HepG2 (cell line): ENCODE measurements around the gene STMN3. TPM values are rescaled to one million over a fixed set of nuclear protein-coding genes. Genes with fewer than 3 reads are reported as not detected.

Experiments
- ATAC-seq: fragments of 200-7000 bp; cut with Tn5 transposase; 3 replicates; pipeline ENCODE4 v1.9.1; 2020; ENCODE audit warnings: mild to moderate bottlenecking, moderate library complexity
- BruUV-seq: library from RNA; stranded (reverse); fragments of 400-500 nt; replicated peaks from 2 replicates; lab custom pipeline; 2021; lab: Mats Ljungman, UMichigan
- CTCF ChIA-PET: fragments of 300-600 bp; formaldehyde crosslinking; extraction: SDS; loops from one replicate; lab custom pipeline; 2021; ENCODE audit warnings: low total read pairs, inconsistent platforms, low intra/inter-chr PET ratio; lab: Yijun Ruan, JAX
- POLR2A ChIA-PET: fragments of 350-600 bp; sonication (Branson Sonifier 250); formaldehyde crosslinking; loops from one replicate; lab custom pipeline; 2020; ENCODE audit warnings: antibody characterized with exemption, inconsistent platforms; lab: Yijun Ruan, JAX
- DNase-seq: peaks from one replicate; pipeline ENCODE4 v3.0.0-alpha.2; 2015; ENCODE audit warnings: low spot score
- FAIRE-seq: peaks from 3 replicates; lab custom pipeline; 2011; peaks lifted over from hg19 to GRCh38; lab: Jason Lieb, UNC
- H2AFZ ChIP-seq: one replicate; pipeline ENCODE4 v1.6.1; 2011; ENCODE audit warnings: low read length, inconsistent platforms
- H3K27ac ChIP-seq: fragments of 300-600 bp; 3 replicates; pipeline ENCODE4 v1.8.0; 2011; ENCODE audit warnings: mixed run types, mild to moderate bottlenecking, mixed read lengths, low read length, inconsistent platforms; ENCODE audit not compliant: insufficient read depth; ENCODE audit errors: extremely low read length
- H3K27me3 ChIP-seq, 2 experiments: fragments of 200-600 bp in 1 of 2; 2 replicates in 1 of 2; 3 replicates in 1 of 2; pipeline versions ENCODE4 v1.6.0 to v1.8.0; 2011; ENCODE audit warnings: low read length in 2 of 2, mild to moderate bottlenecking in 2 of 2, moderate library complexity in 2 of 2, inconsistent platforms in 1 of 2; ENCODE audit not compliant: insufficient read depth in 2 of 2, control insufficient read depth in 1 of 2
- H3K36me3 ChIP-seq, 2 experiments: fragments of 200-600 bp in 1 of 2; replicated peaks in 1 of 2; 2 replicates in 1 of 2; 3 replicates in 1 of 2; pipeline versions ENCODE4 v1.5.1 to v1.8.0; 2011; ENCODE audit warnings: low read length in 2 of 2, inconsistent platforms in 1 of 2; ENCODE audit not compliant: insufficient read depth in 2 of 2, control insufficient read depth in 1 of 2
- H3K4me1 ChIP-seq: 2 replicates; pipeline ENCODE4 v1.5.1; 2012; ENCODE audit warnings: low read length, inconsistent platforms; ENCODE audit not compliant: insufficient read depth
- H3K4me2 ChIP-seq: 2 replicates; pipeline ENCODE4 v1.6.0; 2011; ENCODE audit warnings: low read depth, low read length, inconsistent platforms
- H3K4me3 ChIP-seq, 3 experiments: fragments of 200-600 bp in 1 of 3; sonication (generic), shearing (Covaris generic) in 1 of 3; replicated peaks in 1 of 3; 2 replicates each; pipeline ENCODE4 v1.5.1; 2011 to 2016; ENCODE audit warnings: low read length in 3 of 3, inconsistent platforms in 2 of 3, low read depth in 2 of 3, mild to moderate bottlenecking in 2 of 3, control low read depth in 1 of 3, mixed read lengths in 1 of 3; ENCODE audit not compliant: insufficient read depth in 1 of 3
- H3K79me2 ChIP-seq: one replicate; pipeline ENCODE4 v1.6.1; 2011; ENCODE audit warnings: low read length, inconsistent platforms; ENCODE audit not compliant: insufficient read depth
- H3K9ac ChIP-seq: 2 replicates; pipeline ENCODE4 v1.6.0; 2011; ENCODE audit warnings: mild to moderate bottlenecking, low read depth, low read length, inconsistent platforms; ENCODE audit not compliant: insufficient read depth
- H3K9me3 ChIP-seq: 2 replicates; pipeline ENCODE4 v1.5.1; 2012; ENCODE audit warnings: mild to moderate bottlenecking, low read length
- H4K20me1 ChIP-seq: 2 replicates; pipeline ENCODE4 v1.6.0; 2011; ENCODE audit warnings: inconsistent platforms, mild to moderate bottlenecking, low read length, moderate library complexity; ENCODE audit not compliant: insufficient read depth
- AGO1 ChIP-seq: fragments of 200-400 bp; formaldehyde crosslinking; IDR thresholded peaks from 2 replicates; pipeline ENCODE4 v1.6.1; 2017; ENCODE audit warnings: mild to moderate bottlenecking, low read depth, low read length, moderate library complexity; ENCODE audit not compliant: poor library complexity, severe bottlenecking
- AGO2 ChIP-seq: fragments of 200-400 bp; formaldehyde crosslinking; optimal IDR thresholded peaks from 2 replicates; pipeline ENCODE3; 2017; ENCODE audit warnings: mild to moderate bottlenecking, low read depth, low read length, moderate library complexity
- MYNN ChIP-seq: sonication (generic); formaldehyde crosslinking; IDR thresholded peaks from 2 replicates; pipeline ENCODE4 v1.4.0; 2020; ENCODE audit warnings: mild to moderate bottlenecking, low read depth, missing genetic modification reagents
- POLR2A ChIP-seq, 2 experiments: IDR thresholded peaks; 2 replicates each; pipeline ENCODE4 v1.6.1; 2011; ENCODE audit warnings: low read depth in 2 of 2, low read length in 2 of 2, mild to moderate bottlenecking in 1 of 2, moderate library complexity in 1 of 2; ENCODE audit not compliant: insufficient read depth in 1 of 2
- ZNF354B ChIP-seq: sonication (generic); formaldehyde crosslinking; IDR thresholded peaks from 2 replicates; pipeline ENCODE4 v1.8.0; 2022; ENCODE audit warnings: mild to moderate bottlenecking, missing genetic modification reagents
- WGBS: methylation state at CpG from one replicate; pipeline ENCODE4 v1.1.6; 2017; ENCODE audit warnings: low lambda C conversion rate; 5-methylcytosine and 5-hydroxymethylcytosine counted together
- in situ Hi-C: cut with HindIII; loops from 2 replicates; pipeline ENCODE4 v1.10.0; 2017; ENCODE audit warnings: low pct_unique_long_range_greater_than_20kb; ENCODE audit not compliant: extremely low pct_ligation_motif_present
- intact Hi-C: fragments of 100-400 bp; cut with micrococcal nuclease; formaldehyde crosslinking; loops from one replicate; pipeline ENCODE4 v1.10.0; 2022; ENCODE audit not compliant: unreplicated experiment
- polyA plus RNA-seq, 8 experiments: library from polyadenylated mRNA; depleted of rRNA in 3 of 8; stranded (reverse) in 7 of 8; unstranded in 1 of 8; fragments of >200 nt; fragmentation: Illumina TruSeq in 4 of 8; extraction: Trizol in 4 of 8; gene quantifications; 2 replicates each; pipeline versions ENCODE4 v1.2.1 to v1.2.3, GENCODE V29; 2011 to 2016; ENCODE audit warnings: low read depth in 4 of 8, missing spikeins in 1 of 8, mixed read lengths in 1 of 8; ENCODE audit not compliant: insufficient read depth in 1 of 8
- total RNA-seq, 5 experiments: library from RNA; depleted of rRNA; stranded (reverse); fragments of >200 nt; fragmentation: Illumina TruSeq; extraction: Trizol; gene quantifications; 2 replicates each; pipeline ENCODE4 v1.2.3, GENCODE V29; 2016; ENCODE audit warnings: low read depth in 1 of 5
- TF ChIP-seq, protein P1 (sequence below): sonication (generic); formaldehyde crosslinking; IDR thresholded peaks from 2 replicates; pipeline ENCODE4 v1.8.0; 2022; ENCODE audit warnings: mild to moderate bottlenecking, missing genetic modification reagents, borderline replicate concordance

Gene STMN3
- total and polyA plus RNA-seq, 2 of the 13 experiments (the other 11 are each of a cell fraction or from before 2014, with no cell fraction given): 21.0 to 48.3 TPM

- no peak overlapping the region for H2AFZ ChIP-seq
- no TSS peak for BruUV-seq
- 90% methylated on average over 38 of the region's 38 CpGs for WGBS
- intact Hi-C loops (no loop called here), in situ Hi-C loops (no loop called here)
- no peaks in the 10 kb centered on the region for H3K79me2 ChIP-seq
- H3K27me3 ChIP-seq: no peaks in the 10 kb centered on the region
- no peak overlapping the region for H3K4me2 ChIP-seq
- TF ChIP-seq AGO2 (peak; percentile 21), ZNF354B (CRISPR knock-in tag) (no peak), POLR2A (IDR thresholded peaks at IDR 0.05; ENCODE audit: insufficient read depth in 1 of 2, low read depth in 2 of 2, low read length in 2 of 2) (0 out of 4 replicates have a peak, but pooled peaks of 1 of the 2 experiments have one; percentile 22), AGO1 (peak; percentile 32), MYNN (CRISPR knock-in tag) (no peak)
- TF ChIP-seq, protein P1, sequence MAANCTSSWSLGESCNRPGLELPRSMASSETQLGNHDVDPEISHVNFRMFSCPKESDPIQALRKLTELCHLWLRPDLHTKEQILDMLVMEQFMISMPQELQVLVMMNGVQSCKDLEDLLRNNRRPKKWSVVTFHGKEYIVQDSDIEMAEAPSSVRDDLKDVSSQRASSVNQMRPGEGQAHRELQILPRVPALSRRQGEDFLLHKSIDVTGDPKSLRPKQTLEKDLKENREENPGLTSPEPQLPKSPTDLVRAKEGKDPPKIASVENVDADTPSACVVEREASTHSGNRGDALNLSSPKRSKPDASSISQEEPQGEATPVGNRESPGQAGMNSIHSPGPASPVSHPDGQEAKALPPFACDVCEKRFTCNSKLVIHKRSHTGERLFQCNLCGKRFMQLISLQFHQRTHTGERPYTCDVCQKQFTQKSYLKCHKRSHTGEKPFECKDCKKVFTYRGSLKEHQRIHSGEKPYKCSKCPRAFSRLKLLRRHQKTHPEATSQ (CRISPR knock-in tag): no peak
- no peaks in the 10 kb centered on the region for H4K20me1 ChIP-seq
- H3K4me3 ChIP-seq: no peak overlapping the region
- no peak for DNase-seq
- H3K4me1 ChIP-seq: peaks cover 10% of the 10 kb centered on the region
- FAIRE-seq: no peak
- peaks cover 22 to 27% of the 10 kb centered on the region in 2 experiments; a peak in 4 of 5 replicates for H3K36me3 ChIP-seq
- POLR2A ChIA-PET: no interaction called here
- H3K27ac ChIP-seq: no peak overlapping the region
- no peak overlapping the region for H3K9ac ChIP-seq
- CTCF ChIA-PET: no interaction called here
- H3K9me3 ChIP-seq: no peaks in the 10 kb centered on the region
- no peak for ATAC-seq
Observed at GRCh38 chr20:63678667-63679465, 25.6 kb upstream of the STMN3 start.
